Vagina (tissue), 2 donors: ENCODE measurements around the gene EXOC6B. TPM values are rescaled to one million over a fixed set of nuclear protein-coding genes. Genes with fewer than 3 reads are reported as not detected.

Source experiments
- DNase-seq, 2 donors: peaks; one replicate each; pipeline ENCODE4 v3.0.0-alpha.2; 2017; ENCODE audit errors: extremely low spot score in 2 of 2
- H3K27ac ChIP-seq: fragments of 200-600 bp; sonication (generic); one replicate; pipeline ENCODE4 v1.5.1; 2019
- H3K27me3 ChIP-seq: fragments of 200-600 bp; sonication (generic); one replicate; pipeline ENCODE4 v1.5.1; 2019
- H3K36me3 ChIP-seq, 2 donors: fragments of 200-600 bp; sonication (generic); one replicate each; pipeline ENCODE4 v1.5.1; 2017 to 2019
- H3K4me1 ChIP-seq: fragments of 200-600 bp; sonication (generic); one replicate; pipeline ENCODE4 v1.5.1; 2019
- H3K4me3 ChIP-seq, 2 donors: fragments of 200-600 bp; sonication (generic); 1 replicate in 1 of 2; 2 replicates in 1 of 2; pipeline ENCODE4 v1.5.1; 2016 to 2019
- H3K9me3 ChIP-seq: fragments of 200-600 bp; sonication (generic); one replicate; pipeline ENCODE4 v1.5.1; 2019
- CTCF ChIP-seq, 3 experiments: fragments of 450-650 bp in 2 of 3; fragments of 200-600 bp in 1 of 3; sonication (generic) in 1 of 3; IDR thresholded peaks; one replicate each; pipeline ENCODE4 v1.5.1; 2017 to 2019; ENCODE audit warnings: antibody characterized with exemption in 3 of 3, mild to moderate bottlenecking in 2 of 3, moderate library complexity in 2 of 3
- POLR2A ChIP-seq, 2 donors: fragments of 450-650 bp; IDR thresholded peaks; one replicate each; pipeline ENCODE4 v1.6.1; 2017; ENCODE audit warnings: antibody characterized with exemption in 2 of 2, mild to moderate bottlenecking in 2 of 2, moderate library complexity in 2 of 2
- POLR2AphosphoS5 ChIP-seq, 2 donors: sonication (generic); formaldehyde crosslinking; IDR thresholded peaks; one replicate each; pipeline ENCODE4 v1.9.0; 2017; ENCODE audit warnings: antibody characterized with exemption in 2 of 2, mild to moderate bottlenecking in 2 of 2, low read depth in 1 of 2; ENCODE audit not compliant: insufficient read depth in 1 of 2
- intact Hi-C: fragments of 100-400 bp; cut with DNase I; formaldehyde crosslinking; loops from one replicate; pipeline ENCODE4 v1.15.1; 2023
- total RNA-seq: library from RNA; depleted of rRNA; stranded (reverse); fragments of >200 nt; gene quantifications from one replicate; pipeline ENCODE4 v1.2.3, GENCODE V29; 2016

Gene EXOC6B
- total RNA-seq, 1 donor from 2014 or later: 41.5 TPM

- intact Hi-C loops: no loop called here
- Histone ChIP-seq H3K4me3 (no peak overlapping the region), H3K4me1 (no peaks in the 10 kb centered on the region), H3K9me3 (no peaks in the 10 kb centered on the region), H3K27me3 (no peaks in the 10 kb centered on the region), H3K27ac (no peak overlapping the region), H3K36me3 (no peaks in the 10 kb centered on the region)
- TF ChIP-seq POLR2A (IDR thresholded peaks at IDR 0.05): no peak
- no peak for TF ChIP-seq POLR2AphosphoS5 (IDR thresholded peaks at IDR 0.05; ENCODE audit: insufficient read depth in 1 of 2, low read depth in 1 of 2)
- TF ChIP-seq CTCF (IDR thresholded peaks at IDR 0.05): no peak
- no peak for DNase-seq
Measured at GRCh38 chr2:72454189-72454588, 371.6 kb downstream of the EXOC6B start.

- Histone ChIP-seq H3K27me3 (no peaks in the 10 kb centered on the region), H3K36me3 (no peaks in the 10 kb centered on the region), H3K4me1 (no peaks in the 10 kb centered on the region), H3K4me3 (no peak overlapping the region), H3K27ac (no peak overlapping the region), H3K9me3 (no peaks in the 10 kb centered on the region)
- TF ChIP-seq CTCF (IDR thresholded peaks at IDR 0.05): no peak
- no peak for TF ChIP-seq POLR2A (IDR thresholded peaks at IDR 0.05)
- no peak for TF ChIP-seq POLR2AphosphoS5 (IDR thresholded peaks at IDR 0.05; ENCODE audit: insufficient read depth in 1 of 2, low read depth in 1 of 2)
- intact Hi-C loops: loop anchor here (10.0 kb wide), 1 partner anchor 237 kb away; no protein-coding TSS in a partner anchor
- no peak for DNase-seq
Measured at GRCh38 chr2:72442270-72442669, 383.6 kb downstream of the EXOC6B start.

- no peaks in the 10 kb centered on the region for H3K36me3 ChIP-seq
- no peaks in the 10 kb centered on the region for H3K27me3 ChIP-seq
- no peaks in the 10 kb centered on the region for H3K9me3 ChIP-seq
- H3K4me3 ChIP-seq: no peak overlapping the region
- intact Hi-C loops: loop anchor here (10.0 kb wide), 1 partner anchor 235 kb away; no protein-coding TSS in a partner anchor
- TF ChIP-seq CTCF (IDR thresholded peaks at IDR 0.05): no peak
- no peak for TF ChIP-seq POLR2AphosphoS5 (IDR thresholded peaks at IDR 0.05; ENCODE audit: insufficient read depth in 1 of 2, low read depth in 1 of 2)
- TF ChIP-seq POLR2A (IDR thresholded peaks at IDR 0.05): no peak
- DNase-seq: no peak
- H3K4me1 ChIP-seq: no peaks in the 10 kb centered on the region
- no peak overlapping the region for H3K27ac ChIP-seq
Measured at GRCh38 chr2:72439892-72440291, 385.9 kb downstream of the EXOC6B start.

GRCh38 chr2:72438364-72438763 is 387.5 kb downstream of the EXOC6B start:
- Histone ChIP-seq H3K4me3 (no peak overlapping the region), H3K27me3 (no peaks in the 10 kb centered on the region), H3K9me3 (no peaks in the 10 kb centered on the region), H3K4me1 (no peaks in the 10 kb centered on the region), H3K36me3 (no peaks in the 10 kb centered on the region), H3K27ac (no peak overlapping the region)
- TF ChIP-seq POLR2A (IDR thresholded peaks at IDR 0.05): no peak
- no peak for TF ChIP-seq POLR2AphosphoS5 (IDR thresholded peaks at IDR 0.05; ENCODE audit: insufficient read depth in 1 of 2, low read depth in 1 of 2)
- TF ChIP-seq CTCF (IDR thresholded peaks at IDR 0.05): no peak
- intact Hi-C loops: no loop called here
- DNase-seq: no peak

GRCh38 chr2:72431737-72432136 is 394.1 kb downstream of the EXOC6B start:
- no peak overlapping the region for H3K27ac ChIP-seq
- no peaks in the 10 kb centered on the region for H3K27me3 ChIP-seq
- no peak for DNase-seq
- H3K9me3 ChIP-seq: no peaks in the 10 kb centered on the region
- intact Hi-C loops: no loop called here
- no peaks in the 10 kb centered on the region for H3K4me1 ChIP-seq
- H3K36me3 ChIP-seq: no peaks in the 10 kb centered on the region
- no peak for TF ChIP-seq POLR2AphosphoS5 (IDR thresholded peaks at IDR 0.05; ENCODE audit: insufficient read depth in 1 of 2, low read depth in 1 of 2)
- no peak for TF ChIP-seq POLR2A (IDR thresholded peaks at IDR 0.05)
- TF ChIP-seq CTCF (IDR thresholded peaks at IDR 0.05): no peak
- no peak overlapping the region for H3K4me3 ChIP-seq
